B cell (primary cell): ENCODE results near the gene AGXT. TPM values are rescaled to one million over a fixed set of nuclear protein-coding genes. Genes with fewer than 3 reads are reported as not detected.

Source experiments
- ATAC-seq: fragments of 200-7000 bp; cut with Tn5 transposase; one replicate; pipeline ENCODE4 v1.10.0; 2021; ENCODE audit warnings: low read depth, mild to moderate bottlenecking, moderate number of reproducible peaks, moderate library complexity
- CTCF ChIA-PET: fragments of 350-600 bp; sonication (Branson Sonifier 250); formaldehyde crosslinking; loops from one replicate; lab custom pipeline; 2021; ENCODE audit warnings: antibody characterized with exemption, inconsistent platforms; lab: Charles Lee
- POLR2A ChIA-PET: fragments of 350-600 bp; sonication (Branson Sonifier 250); formaldehyde crosslinking; loops from one replicate; lab custom pipeline; 2021; ENCODE audit warnings: antibody characterized with exemption; lab: Charles Lee
- DNase-seq: peaks from one replicate; pipeline ENCODE4 v3.0.0; 2013
- H2AFZ ChIP-seq: 2 replicates; pipeline ENCODE4 v1.6.1; 2012; ENCODE audit warnings: mild to moderate bottlenecking, low read depth, low read length; ENCODE audit not compliant: insufficient read depth, poor library complexity, severe bottlenecking
- H3K27ac ChIP-seq, 2 donors: 1 replicate in 1 of 2; 2 replicates in 1 of 2; pipeline ENCODE4 v1.5.1; 2012 to 2013; ENCODE audit warnings: low read length in 2 of 2, mild to moderate bottlenecking in 2 of 2, moderate library complexity in 1 of 2
- H3K27me3 ChIP-seq, 4 experiments: fragments of 200-600 bp in 1 of 4; sonication (generic) in 1 of 4; replicated peaks in 1 of 4; 1 replicate in 2 of 4; 2 replicates in 2 of 4; pipeline versions ENCODE4 v1.6.1 to v1.7.0; 2013 to 2016; ENCODE audit warnings: low read length in 3 of 4, mild to moderate bottlenecking in 2 of 4, mixed read lengths in 1 of 4, moderate library complexity in 1 of 4; ENCODE audit not compliant: insufficient read depth in 4 of 4, control insufficient read depth in 3 of 4; ENCODE audit errors: control extremely low read depth in 1 of 4
- H3K36me3 ChIP-seq, 2 experiments: replicated peaks in 1 of 2; 1 replicate in 1 of 2; 2 replicates in 1 of 2; pipeline versions ENCODE4 v1.6.1 to v1.7.1; 2013; ENCODE audit warnings: low read length in 1 of 2; ENCODE audit not compliant: insufficient read depth in 2 of 2, control insufficient read depth in 1 of 2; ENCODE audit errors: control extremely low read depth in 1 of 2, extremely low read depth in 1 of 2
- H3K4me1 ChIP-seq, 2 donors: fragments of 200-600 bp in 1 of 2; sonication (generic) in 1 of 2; 1 replicate in 1 of 2; 2 replicates in 1 of 2; pipeline versions ENCODE4 v1.5.1 to v1.6.1; 2013 to 2017; ENCODE audit warnings: low read length in 2 of 2; ENCODE audit not compliant: control insufficient read depth in 2 of 2, insufficient read depth in 2 of 2
- H3K4me2 ChIP-seq: replicated peaks from 2 replicates; pipeline ENCODE3; 2012; ENCODE audit warnings: mild to moderate bottlenecking, low read depth, low read length; ENCODE audit not compliant: poor library complexity, severe bottlenecking
- H3K4me3 ChIP-seq, 5 experiments: fragments of 200-600 bp in 1 of 5; sonication (generic) in 1 of 5; 1 replicate in 3 of 5; 2 replicates in 2 of 5; pipeline versions ENCODE4 v1.5.1 to v1.7.0; 2011 to 2016; ENCODE audit warnings: low read length in 4 of 5, mild to moderate bottlenecking in 4 of 5, low read depth in 2 of 5, control low read depth in 1 of 5, moderate library complexity in 1 of 5; ENCODE audit not compliant: insufficient read depth in 1 of 5; ENCODE audit errors: control extremely low read depth in 1 of 5, extremely low read depth in 1 of 5
- H3K79me2 ChIP-seq: fragments of 200-600 bp; sonication (generic); one replicate; pipeline ENCODE4 v1.6.0; 2016; ENCODE audit warnings: low read length; ENCODE audit not compliant: control insufficient read depth, insufficient read depth
- H3K9ac ChIP-seq: fragments of 200-600 bp; sonication (generic); 2 replicates; pipeline ENCODE4 v1.6.1; 2017; ENCODE audit warnings: mild to moderate bottlenecking, low read length, moderate library complexity
- H3K9me3 ChIP-seq, 3 donors: one replicate each; pipeline versions ENCODE4 v1.6.1 to v1.7.1; 2013; ENCODE audit warnings: low read length in 2 of 3; ENCODE audit not compliant: control insufficient read depth in 2 of 3, insufficient read depth in 1 of 3; ENCODE audit errors: control extremely low read depth in 1 of 3
- H4K20me1 ChIP-seq: 2 replicates; pipeline ENCODE4 v1.6.0; 2012; ENCODE audit warnings: mild to moderate bottlenecking, low read length; ENCODE audit not compliant: insufficient read depth, control insufficient read depth, poor library complexity, severe bottlenecking
- H3K27ac Mint-ChIP-seq: one replicate; pipeline ENCODE4 v1.8.0; 2021; ENCODE audit warnings: mixed read lengths
- H3K27me3 Mint-ChIP-seq: one replicate; pipeline ENCODE4 v1.8.0; 2021; ENCODE audit warnings: mixed read lengths
- H3K4me1 Mint-ChIP-seq: one replicate; pipeline ENCODE4 v1.8.0; 2021; ENCODE audit warnings: mixed read lengths
- H3K4me3 Mint-ChIP-seq: one replicate; pipeline ENCODE4 v1.8.0; 2021; ENCODE audit warnings: mixed read lengths
- H3K9me3 Mint-ChIP-seq: one replicate; pipeline ENCODE4 v1.8.0; 2022; ENCODE audit warnings: mixed read lengths; ENCODE audit not compliant: insufficient read depth
- EZH2 ChIP-seq: IDR thresholded peaks from 2 replicates; pipeline ENCODE4 v1.6.1; 2012; ENCODE audit warnings: borderline replicate concordance, low read depth, mild to moderate bottlenecking, moderate library complexity, low read length; ENCODE audit not compliant: insufficient read depth, poor library complexity, severe bottlenecking
- WGBS: methylation state at CpG from one replicate; pipeline ENCODE4 v1.1.5; 2013; ENCODE audit warnings: missing lambda C conversion rate; ENCODE audit not compliant: insufficient coverage; 5-methylcytosine and 5-hydroxymethylcytosine counted together
- intact Hi-C: fragments of 100-400 bp; cut with micrococcal nuclease; formaldehyde crosslinking; loops from one replicate; pipeline ENCODE4 v1.10.0; 2022
- polyA plus RNA-seq: library from polyadenylated mRNA; depleted of rRNA; stranded (reverse); fragments of >200 nt; gene quantifications from 2 replicates; pipeline ENCODE4 v1.2.3, GENCODE V29; 2012
- total RNA-seq, 2 donors: library from RNA; stranded (reverse); fragments of 120-200 nt in 1 of 2; gene quantifications; 1 replicate in 1 of 2; 2 replicates in 1 of 2; pipeline versions ENCODE4 v1.2.3 to v1.2.4, GENCODE V29; 2013 to 2022
- TF ChIP-seq, protein P1 (sequence below): fragments of 200-600 bp; IDR thresholded peaks from one replicate; pipeline ENCODE4 v1.8.0; 2022; ENCODE audit warnings: antibody characterized with exemption, mild to moderate bottlenecking

Gene AGXT
- total and polyA plus RNA-seq, 2 donors (not counting 1 experiment from before 2014, with no cell fraction given), result not detected

GRCh38 chr2:240819126-240819857, 49.3 kb upstream of the AGXT start:
- H3K4me1 Mint-ChIP-seq, result peaks cover 13% of the 10 kb centered on the region
- ATAC-seq (no peak), DNase-seq (no peak)
- no peak overlapping the region for H3K9ac ChIP-seq
- no peaks in the 10 kb centered on the region for H4K20me1 ChIP-seq
- H3K9me3 ChIP-seq, result peaks cover 0 to 26% (median 4%) of the 10 kb centered on the region in 3 donors
- peak overlapping the region; percentile 45 for H3K4me3 Mint-ChIP-seq
- H3K27me3 Mint-ChIP-seq, result peaks cover 54% of the 10 kb centered on the region
- POLR2A ChIA-PET, result no interaction called here
- H3K27ac Mint-ChIP-seq, result no peak overlapping the region
- no peaks in the 10 kb centered on the region for H3K9me3 Mint-ChIP-seq
- peaks cover 0 to 61% (median 30%) of the 10 kb centered on the region in 4 experiments for H3K27me3 ChIP-seq
- WGBS, result 3% methylated on average over 66 of the region's 81 CpGs
- peak overlapping the region in 1 of 5 experiments; percentile 9 for H3K4me3 ChIP-seq
- no peak overlapping the region for H3K27ac ChIP-seq
- TF ChIP-seq, protein P1, sequence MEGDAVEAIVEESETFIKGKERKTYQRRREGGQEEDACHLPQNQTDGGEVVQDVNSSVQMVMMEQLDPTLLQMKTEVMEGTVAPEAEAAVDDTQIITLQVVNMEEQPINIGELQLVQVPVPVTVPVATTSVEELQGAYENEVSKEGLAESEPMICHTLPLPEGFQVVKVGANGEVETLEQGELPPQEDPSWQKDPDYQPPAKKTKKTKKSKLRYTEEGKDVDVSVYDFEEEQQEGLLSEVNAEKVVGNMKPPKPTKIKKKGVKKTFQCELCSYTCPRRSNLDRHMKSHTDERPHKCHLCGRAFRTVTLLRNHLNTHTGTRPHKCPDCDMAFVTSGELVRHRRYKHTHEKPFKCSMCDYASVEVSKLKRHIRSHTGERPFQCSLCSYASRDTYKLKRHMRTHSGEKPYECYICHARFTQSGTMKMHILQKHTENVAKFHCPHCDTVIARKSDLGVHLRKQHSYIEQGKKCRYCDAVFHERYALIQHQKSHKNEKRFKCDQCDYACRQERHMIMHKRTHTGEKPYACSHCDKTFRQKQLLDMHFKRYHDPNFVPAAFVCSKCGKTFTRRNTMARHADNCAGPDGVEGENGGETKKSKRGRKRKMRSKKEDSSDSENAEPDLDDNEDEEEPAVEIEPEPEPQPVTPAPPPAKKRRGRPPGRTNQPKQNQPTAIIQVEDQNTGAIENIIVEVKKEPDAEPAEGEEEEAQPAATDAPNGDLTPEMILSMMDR, result no peak
- TF ChIP-seq EZH2, result no peak
- intact Hi-C loops, result no loop called here
- H3K79me2 ChIP-seq, result no peaks in the 10 kb centered on the region
- no peaks in the 10 kb centered on the region for H3K36me3 ChIP-seq
- CTCF ChIA-PET, result no interaction called here
- no peak overlapping the region for H2AFZ ChIP-seq
- H3K4me2 ChIP-seq, result peak overlapping the region; percentile 68
- peaks cover 15 to 23% of the 10 kb centered on the region in 2 donors for H3K4me1 ChIP-seq
